Adipose tissue (tissue), 3 donors: ENCODE results near the gene JMJD8. TPM values are rescaled to one million over a fixed set of nuclear protein-coding genes. Genes with fewer than 3 reads are reported as not detected.

ENCODE experiments used
- H3K27ac ChIP-seq: one replicate; pipeline ENCODE4 v1.5.1; 2013; ENCODE audit warnings: low read depth, low read length
- WGBS, 3 donors: extraction: QIAGEN DNeasy Blood & Tissue Kit; methylation state at CpG; one replicate each; pipeline ENCODE4 v1.1.7; 2013; 5-methylcytosine and 5-hydroxymethylcytosine counted together
- polyA plus RNA-seq, 3 donors: library from polyadenylated mRNA; stranded (reverse); fragments of 200-250 nt; gene quantifications; one replicate each; pipeline ENCODE4 v1.2.3, GENCODE V29; 2013
- donor health status: healthy with polysubstance abuse.
- donor health status: Bipolar disorder and iron deficiency.
- donor health status: healthy.

JMJD8 gene
- 10 to 100 TPM; 36.8 to 77.7 (median 44.9) TPM for polyA plus RNA-seq

GRCh38 chr16:684071-684794, at the start of gene JMJD8:
Gene JMJD8, minus strand, starts transcription at chr16:684334. Its CDS starts 15 bp downstream, at chr16:684319.
- 1 to 2% (median 2%) methylated on average over 63 to 89 of the region's 91 CpGs for WGBS, 3 donors
- no peak within 1 kb of the TSS for H3K27ac ChIP-seq

- H3K27ac ChIP-seq, result no peak overlapping the region
- 79 to 86% (median 83%) methylated on average over 27 to 34 of the region's 34 CpGs for WGBS, 3 donors
These were observed 49.5 kb upstream of the JMJD8 start for GRCh38 chr16:733382-734207.

GRCh38 chr16:732936-733335, 48.8 kb upstream of the JMJD8 start:
- no peak overlapping the region for H3K27ac ChIP-seq
- 90 to 93% (median 91%) methylated on average over 13 of the region's 13 CpGs for WGBS, 3 donors

GRCh38 chr16:732332-732731, 48.2 kb upstream of the JMJD8 start:
- H3K27ac ChIP-seq, result no peak overlapping the region
- WGBS, 3 donors, result 91 to 96% (median 95%) methylated on average over 12 of the region's 12 CpGs

GRCh38 chr16:730666-731509, 46.8 kb upstream of the JMJD8 start:
- no peak overlapping the region for H3K27ac ChIP-seq
- whole genome bisulfite sequencing, 3 donors, result 87 to 91% (median 88%) methylated on average over 21 to 22 of the region's 22 CpGs

GRCh38 chr16:729768-730665, 45.9 kb upstream of the JMJD8 start:
- H3K27ac ChIP-seq, result no peak overlapping the region
- WGBS, 3 donors, result 88 to 89% (median 89%) methylated on average over 35 to 37 of the region's 37 CpGs

GRCh38 chr16:728890-729744, 45.0 kb upstream of the JMJD8 start:
- H3K27ac ChIP-seq, result no peak overlapping the region
- 59 to 65% (median 64%) methylated on average over 49 to 55 of the region's 55 CpGs for WGBS, 3 donors

GRCh38 chr16:728131-728889, 44.2 kb upstream of the JMJD8 start:
- no peak overlapping the region for H3K27ac ChIP-seq
- 1 to 2% (median 1%) methylated on average over 42 to 80 of the region's 80 CpGs for WGBS, 3 donors

GRCh38 chr16:727291-727977, 43.3 kb upstream of the JMJD8 start:
- no peak overlapping the region for H3K27ac ChIP-seq
- WGBS, 3 donors, result 1% methylated on average over 52 to 61 of the region's 61 CpGs

- no peak within 1 kb of the TSS for H3K27ac ChIP-seq
- WGBS, 3 donors, result 2 to 3% (median 3%) methylated on average over 38 to 88 of the region's 88 CpGs
These were observed 42.5 kb upstream of the JMJD8 start, which contains the start of the genes CCDC78 and HAGHL for GRCh38 chr16:726438-727290. Gene CCDC78, minus strand, starts transcription at chr16:726443. Its CDS starts 76 bp downstream, at chr16:726367. Gene HAGHL, plus strand, starts transcription at chr16:727106. Its CDS starts 404 bp downstream, at chr16:727510.

GRCh38 chr16:726188-726437, 42.0 kb upstream of the JMJD8 start:
- no peak overlapping the region for H3K27ac ChIP-seq
- WGBS, 3 donors, result 9 to 36% (median 20%) methylated on average over 9 of the region's 9 CpGs

- H3K27ac ChIP-seq, result no peak overlapping the region
- WGBS, 3 donors, result 67 to 76% (median 68%) methylated on average over 22 to 23 of the region's 23 CpGs
These were observed 41.5 kb upstream of the JMJD8 start for GRCh38 chr16:725463-726187.

- H3K27ac ChIP-seq, result no peak overlapping the region
- 70 to 72% (median 71%) methylated on average over 7 of the region's 7 CpGs for WGBS, 3 donors
These were observed 40.9 kb upstream of the JMJD8 start for GRCh38 chr16:725041-725376.

- 62 to 66% (median 66%) methylated on average over 29 of the region's 29 CpGs for WGBS, 3 donors
- H3K27ac ChIP-seq, result no peak overlapping the region
These were observed 40.3 kb upstream of the JMJD8 start for GRCh38 chr16:724188-725040.
